Measurements from ENCODE around the gene CXXC5.

CXXC5 gene

DNA sequence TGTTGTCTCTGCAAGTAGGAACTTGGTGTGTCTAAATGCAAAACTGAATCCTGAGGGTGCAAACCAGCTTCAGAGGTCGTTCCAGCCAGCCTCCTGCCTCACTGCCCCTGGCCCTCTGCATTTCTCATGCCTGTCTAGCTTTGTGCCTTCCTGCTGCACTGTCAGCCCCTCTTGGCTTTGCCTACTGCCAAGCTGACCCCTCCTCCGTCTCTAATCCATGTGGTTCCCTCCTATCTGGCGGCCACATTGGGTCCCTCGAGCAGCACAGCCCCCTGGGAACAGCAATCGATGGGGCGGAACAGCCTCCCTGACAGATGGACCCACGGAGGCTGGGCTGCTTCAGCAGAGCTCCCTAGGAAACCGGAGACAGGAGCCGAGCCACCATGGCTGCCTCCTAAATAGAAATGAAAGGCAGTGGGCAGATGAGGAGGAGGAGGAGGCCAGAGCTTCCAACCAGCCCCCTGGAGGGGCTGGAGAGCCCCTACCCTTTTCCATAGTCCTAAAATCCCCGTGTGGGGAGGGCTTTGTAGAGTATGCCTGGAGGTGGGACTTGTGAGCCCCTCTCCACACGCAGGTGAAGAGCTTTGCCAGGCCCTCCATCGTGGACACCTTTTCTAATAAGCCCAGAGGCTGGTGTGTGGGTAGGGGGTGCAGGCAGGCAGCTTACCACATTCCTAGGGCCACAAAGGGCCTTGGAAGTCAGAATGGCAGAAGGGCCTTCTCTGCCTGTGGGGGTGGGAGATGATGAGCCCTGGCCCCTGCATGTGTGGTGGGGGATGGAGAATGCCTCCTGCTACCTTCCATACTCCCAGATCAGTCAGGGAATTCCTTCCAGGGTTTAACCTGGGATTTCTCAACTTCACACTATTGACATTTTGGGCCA is 9.2 kb upstream of the CXXC5 start:
- no peak for DNase-seq

DNA sequence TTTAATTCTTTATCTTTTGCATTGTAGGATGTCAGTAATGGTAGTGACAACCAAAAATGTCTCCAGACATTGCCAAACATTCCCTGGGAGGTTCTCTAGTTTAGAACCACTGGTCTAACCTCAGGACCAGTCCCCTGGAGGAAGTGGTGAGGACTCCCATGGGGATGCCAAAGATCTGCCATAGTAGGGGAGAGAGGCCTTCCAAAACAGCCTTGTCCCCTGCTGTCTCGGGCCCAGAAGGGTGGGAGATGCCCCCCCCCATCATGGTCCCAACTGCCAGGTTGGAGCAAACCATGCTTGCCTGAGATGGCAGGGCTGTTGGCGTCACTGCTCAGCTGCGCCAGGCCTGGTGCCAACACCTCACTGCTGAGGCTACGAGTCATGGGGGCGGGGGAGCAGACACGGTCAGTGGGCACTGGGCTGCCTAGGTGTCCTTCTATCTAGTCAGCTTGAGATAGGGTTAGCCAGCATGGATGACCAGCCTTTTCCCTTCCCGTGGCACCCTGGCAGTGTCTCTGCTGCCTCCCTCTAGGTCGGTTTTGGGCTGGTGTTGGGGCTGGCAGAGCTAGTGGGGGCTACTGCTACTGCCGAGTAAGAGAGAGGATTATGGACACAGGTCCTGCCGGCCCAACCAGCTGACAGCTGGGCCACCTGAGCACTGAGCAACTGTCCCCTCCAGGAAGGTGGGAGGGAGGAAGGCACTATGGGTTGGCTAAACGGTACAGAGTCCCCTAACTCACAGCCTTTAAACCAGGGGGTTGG is 8.3 kb upstream of the CXXC5 start:
- DNase-seq, result no peak

DNA sequence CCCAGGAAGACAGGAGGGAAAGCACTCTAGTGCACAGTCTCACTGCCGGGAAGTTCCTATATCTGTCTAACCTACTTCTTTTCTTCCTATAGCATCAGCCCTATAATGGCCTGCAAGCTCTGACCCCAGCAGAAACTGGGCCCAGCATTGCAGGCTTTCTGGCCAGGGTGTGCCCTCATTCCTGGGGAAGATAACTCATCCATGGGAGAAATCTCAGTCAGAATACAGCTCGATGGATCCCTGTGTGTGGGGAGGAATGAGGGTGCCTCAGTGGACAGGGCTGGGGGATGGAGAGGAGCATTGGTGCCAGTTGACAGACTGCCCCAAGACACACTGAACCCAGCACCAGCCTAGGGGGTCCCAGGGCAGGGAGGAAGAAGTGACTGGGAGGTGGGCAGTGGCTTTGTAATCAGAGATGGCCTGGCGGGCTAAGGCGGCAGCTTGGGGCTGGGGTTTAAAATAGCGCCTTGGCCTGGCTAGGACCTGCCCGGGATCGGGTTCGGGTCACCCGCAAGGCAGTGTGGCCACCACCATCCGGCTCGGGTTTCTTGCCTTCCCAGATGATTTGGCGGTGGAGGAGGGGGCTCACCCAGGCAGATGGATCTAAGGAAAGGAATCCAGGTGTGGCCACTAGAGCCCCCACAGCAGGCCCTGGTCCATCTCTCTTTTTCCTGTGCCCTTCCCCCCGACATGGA is 7.6 kb upstream of the CXXC5 start:
- no peak for DNase-seq

DNA sequence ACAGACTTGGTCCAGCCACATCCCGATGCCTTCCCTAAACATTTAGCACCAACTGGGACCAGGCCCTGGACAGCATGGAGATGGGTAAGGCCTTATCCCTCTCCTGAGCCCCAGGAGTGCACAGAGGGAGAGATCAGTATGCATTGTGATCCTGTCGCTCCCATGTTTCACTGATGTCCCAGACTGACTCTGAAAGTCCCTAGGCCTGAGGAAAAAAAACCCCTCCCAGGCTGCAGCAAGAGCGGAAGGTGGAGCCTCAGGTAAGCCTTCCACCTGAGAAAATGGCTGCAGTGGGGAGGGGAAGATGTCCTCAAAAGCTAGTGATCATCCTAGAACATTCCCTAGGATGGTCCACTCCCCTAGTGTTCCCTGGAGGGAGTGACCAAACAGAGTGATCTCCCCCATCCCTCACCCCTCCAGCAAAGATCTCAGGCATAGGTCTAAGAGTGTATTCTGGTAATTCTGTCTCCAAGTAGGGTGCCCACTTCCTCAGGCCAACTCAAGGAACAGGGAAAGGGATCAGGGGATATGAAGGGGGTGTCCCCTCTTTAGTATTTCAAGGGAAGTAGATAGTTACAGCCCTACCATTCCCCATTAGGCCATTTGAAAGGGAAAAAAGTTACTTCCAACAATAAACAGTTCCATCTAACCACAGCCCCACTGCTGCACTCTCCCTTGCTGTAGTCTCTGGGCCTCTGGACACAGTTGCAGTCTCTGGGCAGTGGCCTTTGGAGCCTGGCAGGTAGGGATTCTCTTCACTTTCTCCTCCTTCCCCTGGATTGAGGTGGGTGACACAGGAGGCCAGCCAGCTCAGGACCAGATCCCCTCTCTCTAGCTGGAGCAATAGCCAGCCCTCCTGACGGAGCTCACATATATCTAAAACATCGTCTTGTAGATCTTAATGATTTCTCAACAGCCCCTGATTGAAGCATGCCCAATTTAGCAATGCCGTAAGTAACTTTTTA is 6.8 kb upstream of the CXXC5 start:
- no peak for DNase-seq

DNA sequence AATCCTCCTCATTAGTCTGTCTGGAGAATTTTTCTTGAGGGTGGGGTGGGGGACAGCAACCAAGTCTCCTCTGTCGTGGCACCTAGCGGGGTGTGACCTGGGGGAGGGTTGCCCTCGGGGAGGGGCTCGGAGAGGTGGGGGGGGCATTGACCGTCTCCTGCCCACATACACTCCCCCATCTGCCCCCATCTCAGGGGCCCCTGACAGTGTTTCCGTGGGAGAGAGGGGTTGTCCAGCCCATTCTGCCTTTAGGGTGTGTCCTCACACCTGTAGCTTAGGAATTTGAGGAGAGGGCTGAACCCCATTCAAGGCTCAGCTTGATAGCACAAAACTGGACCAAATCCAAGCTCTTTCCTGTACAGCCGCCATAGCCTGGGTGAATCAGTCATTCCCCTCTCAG is 5.9 kb upstream of the CXXC5 start:
- DNase-seq, result no peak

DNA sequence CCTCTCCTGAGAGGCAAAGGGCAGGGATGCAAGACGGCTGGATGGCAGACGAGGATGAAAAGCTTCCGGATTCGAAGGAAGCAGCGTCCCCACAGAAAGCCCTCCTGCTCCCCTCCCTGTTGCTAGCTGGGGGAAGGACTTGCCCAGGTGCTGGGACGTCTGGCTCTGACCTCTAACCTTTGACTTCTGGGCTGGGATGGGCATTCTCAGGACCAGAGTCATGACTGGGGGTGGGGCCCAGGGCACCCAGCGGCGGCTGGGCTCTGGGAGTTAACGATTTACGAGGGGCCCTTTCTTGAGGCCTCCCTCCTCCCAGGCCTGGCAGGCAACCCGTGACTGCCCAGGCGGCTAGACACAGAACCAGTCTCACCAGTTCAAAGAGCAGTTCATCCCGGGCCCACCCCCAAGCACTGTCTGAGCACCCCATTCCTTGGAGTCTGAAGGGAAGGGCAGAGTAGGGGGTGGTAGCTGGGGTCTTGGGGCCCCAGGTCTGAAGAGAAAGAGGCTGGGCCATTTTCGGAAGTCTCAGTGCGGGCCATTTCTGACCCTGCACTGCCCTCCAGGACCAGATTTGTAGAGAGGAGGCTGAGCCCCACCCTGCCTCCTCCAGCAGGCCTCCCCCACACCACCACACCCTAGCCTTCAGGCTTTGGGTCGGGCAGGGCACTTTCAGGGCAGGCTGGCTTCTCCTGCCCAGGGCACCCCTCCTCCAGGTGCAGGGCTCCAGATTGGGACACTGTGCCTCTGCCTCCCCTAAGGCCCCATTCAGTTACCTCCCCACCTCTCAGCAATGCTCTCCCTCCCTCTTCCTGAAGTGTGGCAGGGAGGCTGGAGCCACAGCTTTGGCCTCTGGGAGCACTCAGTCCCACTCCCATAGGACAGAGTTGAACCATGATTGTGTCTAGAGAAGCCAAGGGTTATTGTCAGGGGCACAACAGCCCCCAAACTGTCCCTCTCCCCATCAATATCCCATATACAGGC is 5.0 kb upstream of the CXXC5 start:
- no peak for DNase-seq

DNA sequence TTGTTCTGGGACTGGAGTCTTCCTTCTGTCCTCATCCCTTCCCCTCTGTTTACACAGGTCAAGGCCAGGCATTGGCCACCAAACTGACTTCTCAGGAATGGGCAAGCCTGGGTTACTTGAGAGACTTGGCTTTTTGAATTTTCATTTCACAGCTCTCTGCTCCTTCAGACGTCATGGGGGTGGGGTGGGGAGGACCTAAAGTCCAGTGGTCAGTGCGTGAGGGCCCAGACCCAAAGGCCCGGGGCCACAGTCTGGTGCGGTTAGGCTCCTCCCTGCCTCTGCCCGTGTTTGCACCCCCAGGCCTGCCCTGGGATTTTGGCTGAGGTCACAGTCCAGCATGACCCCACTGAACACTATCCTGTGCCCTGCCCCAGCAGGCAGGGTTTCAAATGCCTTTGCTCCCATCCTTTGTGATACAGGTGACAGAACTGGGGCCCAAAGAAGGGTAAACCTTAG is 4.1 kb upstream of the CXXC5 start:
- DNase-seq, result no peak

DNA sequence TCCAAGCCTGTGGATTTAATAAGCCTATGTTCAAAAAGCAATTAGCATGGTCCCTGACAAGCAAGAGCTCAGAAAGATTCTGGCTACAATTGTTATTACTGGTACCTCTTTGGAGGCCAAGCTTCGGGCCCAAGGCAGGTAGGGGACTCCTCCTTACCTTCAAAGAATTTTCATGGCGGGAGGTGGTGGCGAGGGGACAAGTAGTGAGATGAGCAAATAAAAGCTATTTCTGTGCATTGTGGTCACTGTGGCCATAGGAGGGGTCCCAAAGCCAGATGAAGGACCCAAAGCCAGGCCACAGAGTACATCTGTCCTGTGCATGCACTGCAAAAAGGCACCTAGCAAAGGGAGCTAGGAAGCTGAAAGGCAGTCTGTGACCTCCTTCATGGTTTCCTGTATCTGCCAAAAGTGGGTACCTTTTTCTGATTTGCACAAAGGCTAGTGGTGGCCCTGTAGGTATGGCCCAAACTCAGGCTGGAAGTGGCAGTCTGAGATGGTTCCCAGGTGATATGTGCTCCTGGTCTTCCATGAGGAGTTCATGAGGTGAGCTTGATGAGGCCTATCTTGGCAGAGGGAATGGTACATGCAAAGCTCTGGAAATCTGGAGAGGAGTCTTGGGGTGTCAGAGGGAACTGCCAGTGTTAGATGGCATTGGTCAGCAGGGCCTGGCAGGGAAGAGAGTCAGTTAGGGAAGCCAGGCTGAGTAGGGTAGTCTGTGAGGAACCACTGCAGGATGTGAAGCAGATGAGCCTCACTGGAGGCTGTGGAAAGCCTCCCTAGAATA is 3.3 kb upstream of the CXXC5 start:
- DNase-seq, result no peak

DNA sequence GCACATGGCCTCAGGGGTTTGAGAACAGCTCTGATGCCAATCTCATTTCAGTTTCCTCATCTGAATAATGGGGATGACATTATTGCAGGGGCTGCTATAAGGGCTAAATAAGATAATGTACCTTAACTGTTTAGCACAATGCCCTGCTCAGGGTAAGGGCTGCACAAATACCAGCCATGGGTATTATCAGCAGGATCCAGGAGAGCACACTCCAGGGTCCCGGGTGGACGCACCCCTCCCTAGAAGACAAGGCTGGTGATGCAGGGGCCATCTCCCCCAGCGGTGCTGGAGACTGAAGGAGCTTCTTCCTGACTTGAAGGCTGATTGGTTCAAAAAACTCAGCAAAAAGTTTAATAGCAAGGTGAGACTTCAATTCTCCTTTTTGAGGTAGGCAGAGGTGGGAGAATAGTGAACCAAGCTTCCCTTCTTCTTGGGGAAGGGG is 2.7 kb upstream of the CXXC5 start:
- no peak for DNase-seq

DNA sequence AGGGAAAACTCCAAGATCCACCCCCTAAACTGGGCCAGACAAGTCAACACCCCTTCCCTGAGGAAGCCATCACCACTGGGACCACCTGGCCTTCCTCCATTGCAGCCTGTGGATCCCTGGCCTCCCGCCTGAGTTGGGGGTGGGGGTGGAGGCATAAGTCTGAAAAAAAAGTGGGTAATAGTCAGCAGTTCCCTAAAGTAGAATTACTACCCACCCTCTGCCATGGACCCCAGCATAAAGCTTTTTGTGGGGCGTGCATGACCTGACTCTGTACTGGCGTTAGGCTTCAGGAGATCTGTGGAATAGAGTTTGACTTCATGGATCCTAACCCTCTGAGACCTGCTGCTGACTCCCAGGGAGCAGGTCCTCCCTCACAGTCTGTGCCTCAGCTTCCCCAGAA is 2.0 kb upstream of the CXXC5 start:
- DNase-seq, result no peak

DNA sequence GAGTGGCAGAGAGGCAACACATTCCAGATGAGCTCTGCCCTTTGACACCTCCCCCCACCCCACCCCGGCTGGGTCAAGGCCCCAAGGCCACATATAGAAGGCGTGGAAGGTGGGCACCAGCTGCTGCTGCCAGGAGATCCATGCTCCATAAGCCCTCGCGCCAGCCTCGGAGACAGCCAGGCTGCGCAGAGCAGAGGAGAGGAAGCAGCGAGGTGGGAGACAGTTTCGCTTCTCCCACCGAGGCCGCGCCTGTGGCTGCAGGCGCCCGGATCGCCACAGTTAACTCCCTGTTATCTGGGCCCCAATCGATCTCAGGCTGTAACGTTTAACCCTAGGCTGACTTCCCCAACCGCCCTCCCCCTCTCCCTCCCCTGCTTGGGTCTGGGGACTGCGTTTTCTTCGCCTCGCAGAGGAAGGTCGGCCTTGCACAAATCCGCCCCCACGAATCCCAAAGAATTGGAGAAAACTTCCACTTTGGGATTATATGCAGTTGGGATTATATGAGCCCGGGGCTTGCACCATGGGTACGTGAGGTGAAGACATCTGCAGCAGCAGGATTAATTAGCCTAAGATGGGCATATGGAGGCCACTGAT is 1.1 kb upstream of the CXXC5 start:
- DNase-seq, result no peak

DNA sequence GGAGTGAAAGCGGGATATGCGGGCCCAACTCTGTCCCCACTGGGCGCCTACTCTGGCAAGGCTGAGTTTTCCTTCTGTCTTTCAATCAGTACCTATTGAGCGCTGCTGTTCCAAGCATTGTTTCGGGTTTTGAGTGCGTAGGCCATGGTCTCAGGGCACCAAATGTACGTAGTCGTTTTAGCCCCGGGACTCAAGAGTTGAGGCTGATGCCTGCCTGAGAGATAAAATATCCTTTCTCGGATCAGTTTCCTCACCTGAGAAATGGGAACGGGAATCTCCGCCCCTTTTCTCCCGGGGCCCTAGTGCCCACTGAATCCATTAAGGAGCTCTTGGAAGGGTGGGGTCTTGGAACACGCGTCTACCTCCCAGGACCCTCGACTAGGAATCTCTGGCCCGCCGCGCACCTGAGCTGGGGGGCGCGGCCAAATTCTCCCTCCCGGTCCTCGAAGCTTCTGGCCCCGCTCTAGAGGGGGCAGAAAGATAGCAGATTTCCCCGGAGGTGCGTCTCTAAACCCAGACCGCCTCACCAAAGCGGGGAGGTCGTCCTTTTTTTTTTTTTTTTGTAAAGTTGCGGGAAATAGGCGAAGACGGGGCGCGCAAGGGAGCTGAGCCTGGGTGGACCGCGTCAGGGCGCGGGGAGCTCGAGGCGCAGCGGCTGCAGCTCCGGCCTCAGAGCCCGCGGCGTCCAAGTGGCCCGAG is 494 bp upstream of the CXXC5 start:
- DNase-seq, result no peak

DNA sequence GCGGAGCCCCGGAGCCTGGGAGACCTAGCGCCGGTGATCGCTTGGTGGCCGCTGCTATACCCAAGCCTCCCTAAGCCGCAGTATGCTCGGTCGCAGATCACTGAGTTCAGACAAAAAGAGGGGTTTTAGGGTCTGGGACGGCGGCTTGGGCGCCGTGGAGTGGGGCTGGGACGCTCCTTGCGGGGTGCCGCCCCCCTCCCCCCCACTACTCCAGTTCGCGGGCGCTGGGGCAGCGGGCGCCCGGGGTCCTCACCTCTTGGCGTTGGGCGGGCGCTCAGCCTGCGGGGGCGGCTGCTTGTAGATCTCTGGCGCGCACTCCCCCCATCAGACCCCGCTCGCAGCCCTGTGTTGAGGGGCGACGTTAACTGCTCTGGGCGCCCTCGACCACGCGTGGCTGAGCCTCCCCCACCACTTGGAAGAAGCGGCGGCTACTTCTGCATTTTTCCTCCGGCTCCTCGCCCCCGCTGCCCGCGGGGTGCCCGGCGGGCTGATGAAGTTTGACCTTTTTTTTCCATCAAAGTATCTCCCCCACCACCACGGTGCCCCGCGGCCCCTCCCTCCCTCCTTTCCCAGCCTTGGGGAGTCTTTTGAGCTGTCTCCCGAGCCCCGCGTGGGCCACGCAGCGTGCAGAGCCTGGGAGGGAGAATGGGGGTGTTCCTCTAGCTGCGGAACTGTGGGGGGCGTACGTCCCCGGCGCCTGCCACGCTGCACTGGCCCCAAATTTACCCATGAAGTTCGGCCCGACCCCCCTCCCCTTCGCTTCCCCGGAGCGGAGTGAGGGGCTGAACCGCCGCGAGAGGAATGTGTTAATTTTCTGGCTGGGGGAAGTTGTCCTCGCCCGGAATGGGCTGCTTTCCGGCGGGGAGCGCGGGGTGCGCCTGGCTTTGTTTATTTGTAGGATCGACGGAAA is 1.2 kb downstream of the CXXC5 start:
- DNase-seq, result no peak

DNA sequence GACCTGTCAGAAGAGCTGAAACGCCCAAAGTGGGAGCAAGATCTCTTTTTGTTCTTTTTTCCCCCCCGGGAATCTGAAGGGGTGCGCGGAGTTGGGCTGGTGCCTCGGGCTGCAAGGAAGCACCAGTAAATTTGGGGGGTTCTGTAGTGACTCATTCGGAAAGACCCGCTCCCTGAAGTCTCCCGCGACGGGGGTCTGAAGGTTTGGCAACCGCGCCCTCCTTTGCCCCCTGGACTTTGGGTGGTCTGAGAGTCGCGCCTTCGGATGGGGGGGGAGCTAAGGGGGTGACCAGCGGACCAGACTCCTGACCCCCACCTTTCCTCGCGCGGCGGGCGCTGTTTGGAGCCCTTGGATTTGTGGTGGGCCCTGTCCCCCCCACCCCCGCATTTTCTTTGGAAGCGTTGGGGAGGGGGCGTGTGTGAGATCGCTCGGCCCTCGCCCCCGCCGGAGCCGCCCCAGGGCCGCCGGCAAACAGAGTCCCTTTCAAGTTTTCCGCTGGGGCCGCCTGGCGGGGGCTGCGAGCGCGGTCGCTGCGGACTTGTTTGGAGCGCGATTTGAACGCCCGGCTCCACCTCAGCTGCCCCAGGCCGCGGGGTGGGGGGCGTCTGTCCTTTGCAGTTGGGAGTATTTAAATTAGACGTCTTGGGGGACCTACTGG is 2.0 kb downstream of the CXXC5 start:
- no peak for DNase-seq

DNA sequence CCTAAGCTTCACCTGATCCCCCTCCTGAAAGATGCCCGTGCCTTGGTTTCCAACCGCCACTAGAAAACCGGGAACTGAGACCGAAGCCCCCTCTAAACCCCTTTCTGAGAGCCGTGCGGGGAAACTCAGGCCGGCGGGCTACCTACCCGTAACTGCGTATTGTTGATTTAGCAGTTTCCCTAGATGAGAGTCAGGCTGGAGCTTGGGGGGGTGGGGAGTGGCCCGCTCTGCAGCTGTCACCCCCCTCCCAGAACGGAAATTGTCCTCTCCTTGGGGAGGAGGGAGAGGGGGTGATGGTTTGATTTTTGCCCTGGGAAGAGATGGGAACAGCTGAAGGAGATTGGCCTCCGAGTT is 2.5 kb downstream of the CXXC5 start:
- DNase-seq, result no peak

DNA sequence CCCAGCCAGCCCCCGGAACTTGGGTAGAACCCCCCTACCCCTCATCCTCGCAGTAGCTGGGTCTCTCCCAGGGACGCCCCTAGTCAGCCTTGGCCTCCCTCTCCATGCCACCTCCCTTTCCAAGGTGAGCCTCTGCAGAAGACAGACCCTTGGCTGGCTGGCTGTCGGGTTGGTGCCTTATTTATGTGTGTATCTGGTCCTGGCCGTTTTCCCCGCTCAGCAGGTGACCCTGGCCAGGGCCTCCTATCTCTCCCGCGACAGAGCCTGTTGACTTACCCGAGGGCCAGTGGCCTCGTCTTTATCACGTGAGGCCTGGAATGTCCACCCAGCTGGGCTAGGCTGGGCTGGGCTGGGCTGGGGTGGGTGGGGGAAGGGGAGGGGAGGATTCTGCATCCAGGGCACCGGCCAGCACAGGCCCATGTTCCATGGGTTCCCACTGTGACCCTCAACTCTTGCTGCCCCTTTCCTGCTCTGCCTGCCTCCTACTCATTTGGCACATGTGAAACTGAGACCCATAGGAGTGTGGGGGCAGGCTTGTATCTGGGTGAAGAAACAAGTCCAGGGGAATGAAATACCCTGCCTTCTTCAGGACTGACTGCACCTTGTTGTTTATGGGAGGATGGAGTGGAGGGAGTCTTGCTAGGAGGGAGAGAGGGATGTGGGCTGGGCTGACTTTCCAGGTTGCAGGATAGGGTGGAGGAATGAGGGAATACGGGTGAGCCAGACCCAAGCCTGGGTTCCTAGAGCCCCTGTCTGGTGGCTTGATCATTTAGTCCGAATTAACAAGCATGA is 3.1 kb downstream of the CXXC5 start:
- DNase-seq, result no peak
